Smooth muscle cell (in vitro differentiated cells): ENCODE measurements around the gene MAST4. TPM values are rescaled to one million over a fixed set of nuclear protein-coding genes. Genes with fewer than 3 reads are reported as not detected.

Experiments used
- DNase-seq: peaks from one replicate; lab custom pipeline; 2025; ENCODE audit not compliant: unreplicated experiment; lab: John Stamatoyannopoulos, UW
- H2AFZ ChIP-seq: fragments of 200-600 bp; sonication (generic); 2 replicates; pipeline ENCODE4 v1.6.0; 2016; ENCODE audit warnings: antibody characterized with exemption, low read depth, mild to moderate bottlenecking
- H3F3A ChIP-seq: fragments of 200-600 bp; sonication (generic); 2 replicates; pipeline ENCODE4 v1.6.0; 2017; ENCODE audit warnings: antibody characterized with exemption, low read depth
- H3K27ac ChIP-seq: fragments of 200-600 bp; sonication (generic); 2 replicates; pipeline ENCODE4 v1.5.1; 2016; ENCODE audit warnings: low read depth, mild to moderate bottlenecking
- H3K27me3 ChIP-seq: fragments of 200-600 bp; sonication (generic); 2 replicates; pipeline ENCODE4 v1.6.1; 2016; ENCODE audit warnings: low read depth, mild to moderate bottlenecking
- H3K36me3 ChIP-seq: fragments of 200-600 bp; sonication (generic); 2 replicates; pipeline ENCODE4 v1.5.1; 2016; ENCODE audit warnings: low read depth
- H3K4me1 ChIP-seq: fragments of 200-600 bp; sonication (generic); 2 replicates; pipeline ENCODE4 v1.5.1; 2016; ENCODE audit warnings: low read depth
- H3K4me2 ChIP-seq: fragments of 200-600 bp; sonication (generic); 2 replicates; pipeline ENCODE4 v1.6.0; 2016; ENCODE audit warnings: mild to moderate bottlenecking
- H3K4me3 ChIP-seq: fragments of 200-600 bp; sonication (generic); 2 replicates; pipeline ENCODE4 v1.5.1; 2016; ENCODE audit warnings: mild to moderate bottlenecking
- H3K79me2 ChIP-seq: fragments of 200-600 bp; sonication (generic); 2 replicates; pipeline ENCODE4 v1.6.0; 2016; ENCODE audit warnings: low read depth, mild to moderate bottlenecking
- H3K9ac ChIP-seq: fragments of 200-600 bp; sonication (generic); 2 replicates; pipeline ENCODE4 v1.6.0; 2016; ENCODE audit warnings: low read depth
- H3K9me3 ChIP-seq: fragments of 200-600 bp; sonication (generic); replicated peaks from 2 replicates; pipeline ENCODE4 v1.5.1; 2016; ENCODE audit warnings: low read depth
- H4K20me1 ChIP-seq: fragments of 200-600 bp; sonication (generic); 2 replicates; pipeline ENCODE4 v1.6.0; 2016; ENCODE audit warnings: low read depth
- WGBS: methylation state at CpG from one replicate; pipeline ENCODE4 v1.1.7; 2016; ENCODE audit warnings: low lambda C conversion rate; 5-methylcytosine and 5-hydroxymethylcytosine counted together
- polyA plus RNA-seq: library from polyadenylated mRNA; unstranded; fragments of >200 nt; fragmentation: Nextera tagmentation; extraction: Ambion mirVana; gene quantifications from 2 replicates; pipeline ENCODE4 v1.2.1, GENCODE V29; 2016
- total RNA-seq: library from RNA; depleted of rRNA; stranded (reverse); fragments of >200 nt; gene quantifications from 2 replicates; pipeline ENCODE4 v1.2.3, GENCODE V29; 2014
- TF ChIP-seq, protein P1 (sequence below): fragments of 200-600 bp; sonication (generic); IDR thresholded peaks from 2 replicates; pipeline ENCODE4 v1.5.1; 2017; ENCODE audit warnings: borderline replicate concordance, mild to moderate bottlenecking, antibody characterized with exemption; ENCODE audit not compliant: insufficient read depth, poor library complexity, severe bottlenecking

The MAST4 gene
- total and polyA plus RNA-seq, 2 experiments from 2014 or later = 6.3 to 24.0 TPM

- DNase-seq = no peak
- H3K79me2 ChIP-seq = peaks cover 6% of the 10 kb centered on the region
- H3K9me3 ChIP-seq = no peaks in the 10 kb centered on the region
- peaks cover 7% of the 10 kb centered on the region for H4K20me1 ChIP-seq
- no peak overlapping the region for H3K27ac ChIP-seq
- no peaks in the 10 kb centered on the region for H3K36me3 ChIP-seq
- no peak overlapping the region for H2AFZ ChIP-seq
- H3K9ac ChIP-seq = no peak overlapping the region
- H3F3A ChIP-seq = no peaks in the 10 kb centered on the region
- no peak overlapping the region for H3K4me2 ChIP-seq
- 86% methylated on average over 2 of the region's 2 CpGs for WGBS
- peaks cover 9% of the 10 kb centered on the region for H3K4me1 ChIP-seq
- no peak overlapping the region for H3K4me3 ChIP-seq
- H3K27me3 ChIP-seq = no peaks in the 10 kb centered on the region
- TF ChIP-seq, protein P1, sequence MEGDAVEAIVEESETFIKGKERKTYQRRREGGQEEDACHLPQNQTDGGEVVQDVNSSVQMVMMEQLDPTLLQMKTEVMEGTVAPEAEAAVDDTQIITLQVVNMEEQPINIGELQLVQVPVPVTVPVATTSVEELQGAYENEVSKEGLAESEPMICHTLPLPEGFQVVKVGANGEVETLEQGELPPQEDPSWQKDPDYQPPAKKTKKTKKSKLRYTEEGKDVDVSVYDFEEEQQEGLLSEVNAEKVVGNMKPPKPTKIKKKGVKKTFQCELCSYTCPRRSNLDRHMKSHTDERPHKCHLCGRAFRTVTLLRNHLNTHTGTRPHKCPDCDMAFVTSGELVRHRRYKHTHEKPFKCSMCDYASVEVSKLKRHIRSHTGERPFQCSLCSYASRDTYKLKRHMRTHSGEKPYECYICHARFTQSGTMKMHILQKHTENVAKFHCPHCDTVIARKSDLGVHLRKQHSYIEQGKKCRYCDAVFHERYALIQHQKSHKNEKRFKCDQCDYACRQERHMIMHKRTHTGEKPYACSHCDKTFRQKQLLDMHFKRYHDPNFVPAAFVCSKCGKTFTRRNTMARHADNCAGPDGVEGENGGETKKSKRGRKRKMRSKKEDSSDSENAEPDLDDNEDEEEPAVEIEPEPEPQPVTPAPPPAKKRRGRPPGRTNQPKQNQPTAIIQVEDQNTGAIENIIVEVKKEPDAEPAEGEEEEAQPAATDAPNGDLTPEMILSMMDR = no peak
Observed at GRCh38 chr5:67032921-67033664, 436.9 kb downstream of the MAST4 start.

GRCh38 chr5:67033880-67034651 lies 437.9 kb downstream of the MAST4 start:
- H3K9ac ChIP-seq = no peak overlapping the region
- H4K20me1 ChIP-seq = peaks cover 8% of the 10 kb centered on the region
- 59% methylated on average over 8 of the region's 8 CpGs for WGBS
- no peaks in the 10 kb centered on the region for H3K36me3 ChIP-seq
- no peak for DNase-seq
- no peaks in the 10 kb centered on the region for H3K27me3 ChIP-seq
- no peaks in the 10 kb centered on the region for H3F3A ChIP-seq
- peaks cover 9% of the 10 kb centered on the region for H3K4me1 ChIP-seq
- peaks cover 6% of the 10 kb centered on the region for H3K79me2 ChIP-seq
- TF ChIP-seq, protein P1 = no peak
- H3K4me2 ChIP-seq = no peak overlapping the region
- no peak overlapping the region for H3K27ac ChIP-seq
- no peak overlapping the region for H3K4me3 ChIP-seq
- H3K9me3 ChIP-seq = no peaks in the 10 kb centered on the region
- H2AFZ ChIP-seq = no peak overlapping the region

GRCh38 chr5:67035098-67035740 lies 439.0 kb downstream of the MAST4 start:
- Histone ChIP-seq H2AFZ (no peak overlapping the region), H3K9me3 (no peaks in the 10 kb centered on the region), H3K36me3 (no peaks in the 10 kb centered on the region), H3K9ac (no peak overlapping the region), H3K79me2 (peaks cover 6% of the 10 kb centered on the region), H3K27ac (no peak overlapping the region), H3F3A (no peaks in the 10 kb centered on the region), H4K20me1 (peaks cover 13% of the 10 kb centered on the region), H3K4me2 (no peak overlapping the region), H3K27me3 (no peaks in the 10 kb centered on the region), H3K4me1 (peaks cover 9% of the 10 kb centered on the region), H3K4me3 (no peak overlapping the region)
- no peak for DNase-seq
- TF ChIP-seq, protein P1 = no peak
- WGBS = 76% methylated on average over 4 of the region's 4 CpGs
